HCT116 (cell line): Measurements from ENCODE around the gene CCDC40. TPM values are rescaled to one million over a fixed set of nuclear protein-coding genes. Genes with fewer than 3 reads are reported as not detected.

ENCODE experiments used
- ATAC-seq: fragments of 200-7000 bp; cut with Tn5 transposase; 2 replicates; pipeline ENCODE4 v1.9.1; 2020; ENCODE audit warnings: mild to moderate bottlenecking, moderate library complexity
- BruUV-seq: library from RNA; stranded (reverse); fragments of 400-500 nt; replicated peaks from 2 replicates; lab custom pipeline; 2021; lab: Mats Ljungman, UMichigan
- CTCF ChIA-PET: fragments of 300-600 bp; sonication (Branson Sonifier 250); formaldehyde crosslinking; loops from one replicate; lab custom pipeline; 2021; ENCODE audit warnings: antibody characterized with exemption; lab: Charles Lee
- POLR2A ChIA-PET: fragments of 300-600, 350-600 bp; sonication (Branson Sonifier 250); formaldehyde crosslinking; loops from one replicate; lab custom pipeline; 2021; ENCODE audit warnings: antibody characterized with exemption; lab: Charles Lee
- RAD21 ChIA-PET, 2 experiments: fragments of 300-600 bp; sonication (Branson Sonifier 250); formaldehyde crosslinking; loops; one replicate each; lab custom pipeline; 2023; ENCODE audit warnings: low total read pairs in 2 of 2; ENCODE audit not compliant: uncharacterized antibody in 2 of 2, unreplicated experiment in 2 of 2, low non-redundant PET in 1 of 2; lab: Charles Lee
- DNase-seq: peaks from one replicate; pipeline ENCODE4 v3.0.0-alpha.2; 2010; ENCODE audit warnings: low read depth, low spot score
- H2AFZ ChIP-seq: fragments of 200-600 bp; shearing (Covaris generic), sonication (generic); 2 replicates; pipeline ENCODE4 v1.6.1; 2017; ENCODE audit warnings: low read depth, mixed run types, mixed read lengths, antibody characterized with exemption, low read length; ENCODE audit not compliant: poor library complexity, severe bottlenecking
- H3K27ac ChIP-seq: 2 replicates; pipeline ENCODE4 v1.5.1; 2012; ENCODE audit warnings: low read depth, low read length
- H3K27me3 ChIP-seq: fragments of 200-600 bp; sonication (generic); 2 replicates; pipeline ENCODE4 v1.6.1; 2016; ENCODE audit warnings: mixed run types, low read length, mixed read lengths; ENCODE audit not compliant: insufficient read depth
- H3K36me3 ChIP-seq, 2 experiments: fragments of 200-500 bp in 1 of 2; fragments of 200-600 bp in 1 of 2; sonication (Bioruptor generic) in 1 of 2; sonication (generic) in 1 of 2; 2 replicates each; pipeline versions ENCODE4 v1.5.1 to v1.6.1; 2014 to 2016; ENCODE audit warnings: low read length in 2 of 2, inconsistent platforms in 1 of 2, mixed read lengths in 1 of 2, mixed run types in 1 of 2; ENCODE audit not compliant: insufficient read depth in 2 of 2, control insufficient read depth in 1 of 2
- H3K4me1 ChIP-seq, 2 experiments: fragments of 200-600 bp in 1 of 2; sonication (generic) in 1 of 2; 2 replicates each; pipeline versions ENCODE4 v1.5.1 to v1.6.1; 2012 to 2017; ENCODE audit warnings: low read length in 2 of 2, inconsistent platforms in 1 of 2, mild to moderate bottlenecking in 1 of 2, mixed read lengths in 1 of 2, mixed run types in 1 of 2, moderate library complexity in 1 of 2; ENCODE audit not compliant: insufficient read depth in 2 of 2, control insufficient read depth in 1 of 2
- H3K4me2 ChIP-seq: fragments of 200-600 bp; sonication (generic); 2 replicates; pipeline ENCODE4 v1.6.1; 2017; ENCODE audit warnings: mixed run types, low read length, mixed read lengths
- H3K4me3 ChIP-seq, 2 experiments: fragments of 200-600 bp in 1 of 2; sonication (generic) in 1 of 2; replicated peaks in 1 of 2; 2 replicates each; pipeline ENCODE4 v1.5.1; 2011 to 2016; ENCODE audit warnings: low read length in 2 of 2, control low read depth in 1 of 2, low read depth in 1 of 2, mild to moderate bottlenecking in 1 of 2, mixed read lengths in 1 of 2, mixed run types in 1 of 2
- H3K79me2 ChIP-seq: fragments of 200-600 bp; sonication (generic); 2 replicates; pipeline ENCODE4 v1.6.1; 2017; ENCODE audit warnings: mild to moderate bottlenecking, mixed run types, low read length, moderate library complexity, mixed read lengths; ENCODE audit not compliant: insufficient read depth
- H3K9ac ChIP-seq: fragments of 200-600 bp; sonication (generic); 2 replicates; pipeline ENCODE4 v1.6.1; 2016; ENCODE audit warnings: low read length, mixed read lengths
- H3K9me2 ChIP-seq: fragments of 200-600 bp; sonication (generic), shearing (Covaris generic); 2 replicates; pipeline ENCODE4 v1.6.1; 2017; ENCODE audit warnings: mixed run types, mild to moderate bottlenecking, moderate library complexity; ENCODE audit not compliant: insufficient read depth
- H3K9me3 ChIP-seq, 2 experiments: fragments of 200-500 bp in 1 of 2; fragments of 200-600 bp in 1 of 2; sonication (Bioruptor generic) in 1 of 2; sonication (generic) in 1 of 2; 2 replicates each; pipeline ENCODE4 v1.6.1; 2014 to 2017; ENCODE audit warnings: low read length in 2 of 2, mixed read lengths in 2 of 2, inconsistent platforms in 1 of 2, low read depth in 1 of 2, mild to moderate bottlenecking in 1 of 2, mixed run types in 1 of 2, moderate library complexity in 1 of 2; ENCODE audit not compliant: control insufficient read depth in 1 of 2, insufficient read depth in 1 of 2
- H4K20me1 ChIP-seq: fragments of 200-600 bp; sonication (generic), shearing (Covaris generic); 2 replicates; pipeline ENCODE4 v1.6.1; 2017; ENCODE audit warnings: mixed run types, mild to moderate bottlenecking, moderate library complexity; ENCODE audit not compliant: insufficient read depth
- CEBPB ChIP-seq: IDR thresholded peaks from 2 replicates; pipeline ENCODE4 v1.6.1; 2012; ENCODE audit warnings: low read depth
- EGR1 ChIP-seq: IDR thresholded peaks from 2 replicates; pipeline ENCODE4 v1.6.1; 2012; ENCODE audit warnings: low read depth
- ELF1 ChIP-seq: IDR thresholded peaks from 2 replicates; pipeline ENCODE4 v1.6.1; 2012; ENCODE audit warnings: low read depth, borderline replicate concordance
- EZH2phosphoT487 ChIP-seq: fragments of 200-600 bp; IDR thresholded peaks from 2 replicates; pipeline ENCODE4 v1.6.1; 2018; ENCODE audit warnings: antibody characterized with exemption, borderline replicate concordance
- FOSL1 ChIP-seq: IDR thresholded peaks from 2 replicates; pipeline ENCODE4 v1.6.1; 2012; ENCODE audit warnings: low read depth
- POLR2A ChIP-seq: IDR thresholded peaks from 2 replicates; pipeline ENCODE4 v1.7.0; 2011; ENCODE audit warnings: borderline replicate concordance; ENCODE audit not compliant: insufficient read depth, insufficient read length; ENCODE audit errors: extremely low read depth
- POLR2AphosphoS5 ChIP-seq: IDR thresholded peaks from 2 replicates; pipeline ENCODE4 v1.6.1; 2011; ENCODE audit warnings: mild to moderate bottlenecking, low read depth, low read length, moderate library complexity
- RAD21 ChIP-seq: IDR thresholded peaks from 2 replicates; pipeline ENCODE4 v1.6.1; 2012; ENCODE audit warnings: low read depth, mild to moderate bottlenecking
- SIN3A ChIP-seq: IDR thresholded peaks from 2 replicates; pipeline ENCODE4 v1.6.1; 2012; ENCODE audit warnings: low read depth
- SP1 ChIP-seq: IDR thresholded peaks from 2 replicates; pipeline ENCODE4 v1.6.1; 2012; ENCODE audit warnings: low read depth
- SRF ChIP-seq: IDR thresholded peaks from 2 replicates; pipeline ENCODE4 v1.6.1; 2012; ENCODE audit warnings: low read depth
- ZNF274 ChIP-seq: fragments of 200-500 bp; sonication (Bioruptor generic); IDR thresholded peaks from 2 replicates; pipeline ENCODE4 v1.6.1; 2014; ENCODE audit warnings: mild to moderate bottlenecking, low read depth, low read length, inconsistent platforms
- intact Hi-C: fragments of 100-400 bp; cut with micrococcal nuclease; formaldehyde crosslinking; loops from 2 replicates; pipeline ENCODE4 v1.10.0; 2022
- total RNA-seq: library from RNA; stranded (reverse); gene quantifications from one replicate; pipeline ENCODE4 v1.2.1, GENCODE V29; 2021; ENCODE audit not compliant: unreplicated experiment
- TF ChIP-seq, protein P1 (sequence below): IDR thresholded peaks from 2 replicates; pipeline ENCODE4 v1.6.1; 2012; ENCODE audit warnings: low read depth
- TF ChIP-seq, protein P2 (sequence below): IDR thresholded peaks from 2 replicates; pipeline ENCODE4 v1.6.1; 2011; ENCODE audit warnings: mild to moderate bottlenecking, low read length, moderate library complexity; ENCODE audit not compliant: insufficient replicate concordance; ENCODE audit errors: extremely low read depth
- TF ChIP-seq, protein P3 (sequence below): IDR thresholded peaks from 2 replicates; pipeline ENCODE4 v1.6.1; 2012

CCDC40 gene
- total RNA-seq, 1 experiment from 2014 or later, result 10.3 TPM

DNA sequence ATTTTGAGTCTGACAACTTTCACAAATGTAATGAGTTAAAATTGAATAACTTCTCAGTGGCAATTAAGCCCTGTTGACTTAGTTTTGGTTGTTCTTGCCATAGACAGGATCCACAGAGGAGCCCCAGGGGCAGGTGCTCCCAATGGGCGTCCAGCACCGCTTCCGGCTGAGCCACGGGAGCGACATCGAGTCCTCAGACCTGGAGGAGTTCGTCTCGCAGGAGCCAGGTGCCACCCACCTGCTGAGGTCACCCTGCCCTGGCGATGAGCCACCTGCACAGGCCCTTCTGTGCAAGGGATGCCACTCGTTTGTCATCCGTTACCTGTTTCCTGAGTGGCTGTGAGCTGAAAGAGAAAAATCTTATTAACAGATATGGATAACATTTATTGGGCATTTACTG lies 10.7 kb downstream of the CCDC40 start:
- ATAC-seq (no peak), DNase-seq (no peak)
- CTCF ChIA-PET, result no interaction called here
- no peaks in the 10 kb centered on the region for H3K27me3 ChIP-seq
- H3K4me3 ChIP-seq, result no peak overlapping the region
- RAD21 ChIA-PET, result no interaction called here
- H3K9me2 ChIP-seq, result no peaks in the 10 kb centered on the region
- H3K4me1 ChIP-seq, result no peaks in the 10 kb centered on the region
- H3K36me3 ChIP-seq, result no peaks in the 10 kb centered on the region
- H3K4me2 ChIP-seq, result no peak overlapping the region
- POLR2A ChIA-PET, result no interaction called here
- BruUV-seq, result no TSS peak
- H3K27ac ChIP-seq, result no peak overlapping the region
- intact Hi-C loops, result no loop called here
- H4K20me1 ChIP-seq, result no peaks in the 10 kb centered on the region
- TF ChIP-seq SRF (no peak), RAD21 (no peak), FOSL1 (no peak), EGR1 (no peak), SIN3A (no peak), CEBPB (no peak), ZNF274 (no peak), ELF1 (no peak), POLR2AphosphoS5 (no peak), POLR2A (no peak), SP1 (no peak), EZH2phosphoT487 (no peak)
- TF ChIP-seq, protein P1, sequence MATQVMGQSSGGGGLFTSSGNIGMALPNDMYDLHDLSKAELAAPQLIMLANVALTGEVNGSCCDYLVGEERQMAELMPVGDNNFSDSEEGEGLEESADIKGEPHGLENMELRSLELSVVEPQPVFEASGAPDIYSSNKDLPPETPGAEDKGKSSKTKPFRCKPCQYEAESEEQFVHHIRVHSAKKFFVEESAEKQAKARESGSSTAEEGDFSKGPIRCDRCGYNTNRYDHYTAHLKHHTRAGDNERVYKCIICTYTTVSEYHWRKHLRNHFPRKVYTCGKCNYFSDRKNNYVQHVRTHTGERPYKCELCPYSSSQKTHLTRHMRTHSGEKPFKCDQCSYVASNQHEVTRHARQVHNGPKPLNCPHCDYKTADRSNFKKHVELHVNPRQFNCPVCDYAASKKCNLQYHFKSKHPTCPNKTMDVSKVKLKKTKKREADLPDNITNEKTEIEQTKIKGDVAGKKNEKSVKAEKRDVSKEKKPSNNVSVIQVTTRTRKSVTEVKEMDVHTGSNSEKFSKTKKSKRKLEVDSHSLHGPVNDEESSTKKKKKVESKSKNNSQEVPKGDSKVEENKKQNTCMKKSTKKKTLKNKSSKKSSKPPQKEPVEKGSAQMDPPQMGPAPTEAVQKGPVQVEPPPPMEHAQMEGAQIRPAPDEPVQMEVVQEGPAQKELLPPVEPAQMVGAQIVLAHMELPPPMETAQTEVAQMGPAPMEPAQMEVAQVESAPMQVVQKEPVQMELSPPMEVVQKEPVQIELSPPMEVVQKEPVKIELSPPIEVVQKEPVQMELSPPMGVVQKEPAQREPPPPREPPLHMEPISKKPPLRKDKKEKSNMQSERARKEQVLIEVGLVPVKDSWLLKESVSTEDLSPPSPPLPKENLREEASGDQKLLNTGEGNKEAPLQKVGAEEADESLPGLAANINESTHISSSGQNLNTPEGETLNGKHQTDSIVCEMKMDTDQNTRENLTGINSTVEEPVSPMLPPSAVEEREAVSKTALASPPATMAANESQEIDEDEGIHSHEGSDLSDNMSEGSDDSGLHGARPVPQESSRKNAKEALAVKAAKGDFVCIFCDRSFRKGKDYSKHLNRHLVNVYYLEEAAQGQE, result no peak
- TF ChIP-seq, protein P2, sequence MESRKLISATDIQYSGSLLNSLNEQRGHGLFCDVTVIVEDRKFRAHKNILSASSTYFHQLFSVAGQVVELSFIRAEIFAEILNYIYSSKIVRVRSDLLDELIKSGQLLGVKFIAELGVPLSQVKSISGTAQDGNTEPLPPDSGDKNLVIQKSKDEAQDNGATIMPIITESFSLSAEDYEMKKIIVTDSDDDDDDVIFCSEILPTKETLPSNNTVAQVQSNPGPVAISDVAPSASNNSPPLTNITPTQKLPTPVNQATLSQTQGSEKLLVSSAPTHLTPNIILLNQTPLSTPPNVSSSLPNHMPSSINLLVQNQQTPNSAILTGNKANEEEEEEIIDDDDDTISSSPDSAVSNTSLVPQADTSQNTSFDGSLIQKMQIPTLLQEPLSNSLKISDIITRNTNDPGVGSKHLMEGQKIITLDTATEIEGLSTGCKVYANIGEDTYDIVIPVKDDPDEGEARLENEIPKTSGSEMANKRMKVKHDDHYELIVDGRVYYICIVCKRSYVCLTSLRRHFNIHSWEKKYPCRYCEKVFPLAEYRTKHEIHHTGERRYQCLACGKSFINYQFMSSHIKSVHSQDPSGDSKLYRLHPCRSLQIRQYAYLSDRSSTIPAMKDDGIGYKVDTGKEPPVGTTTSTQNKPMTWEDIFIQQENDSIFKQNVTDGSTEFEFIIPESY, result no peak
- TF ChIP-seq, protein P3, sequence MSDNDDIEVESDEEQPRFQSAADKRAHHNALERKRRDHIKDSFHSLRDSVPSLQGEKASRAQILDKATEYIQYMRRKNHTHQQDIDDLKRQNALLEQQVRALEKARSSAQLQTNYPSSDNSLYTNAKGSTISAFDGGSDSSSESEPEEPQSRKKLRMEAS, result no peak
- no peak overlapping the region for H2AFZ ChIP-seq
- H3K9me3 ChIP-seq, result no peaks in the 10 kb centered on the region
- no peaks in the 10 kb centered on the region for H3K79me2 ChIP-seq
- H3K9ac ChIP-seq, result no peak overlapping the region
